ENCODE measurements around the gene WASF1. TPM values are rescaled to one million over a fixed set of nuclear protein-coding genes. Genes with fewer than 3 reads are reported as not detected.

Gene WASF1
- total and polyA plus RNA-seq, 2 experiments from 2014 or later: 15.8 to 24.6 TPM

- no peak for DNase-seq (ENCODE audit: low spot score)
- no peak overlapping the region for H2AFZ ChIP-seq
- no peaks in the 10 kb centered on the region for H3K9me2 ChIP-seq (replicated peaks; ENCODE audit: insufficient read depth)
- no peak for TF ChIP-seq CTCF (IDR thresholded peaks at IDR 0.05; ENCODE audit: poor library complexity)
- no peak for TF ChIP-seq EZH2 (IDR thresholded peaks at IDR 0.05; ENCODE audit: borderline replicate concordance)
- no peaks in the 10 kb centered on the region for H3K36me3 ChIP-seq (replicated peaks; ENCODE audit: insufficient read depth, low read depth)
- peaks cover 4% of the 10 kb centered on the region for H3K27me3 ChIP-seq
- no peak overlapping the region for H3K27ac ChIP-seq
- H3K4me1 ChIP-seq (ENCODE audit: insufficient read depth): no peaks in the 10 kb centered on the region
- no peaks in the 10 kb centered on the region for H3K79me2 ChIP-seq
- no peak overlapping the region for H3K4me2 ChIP-seq
- H4K20me1 ChIP-seq (ENCODE audit: insufficient read depth, poor library complexity, severe bottlenecking): no peaks in the 10 kb centered on the region
- WGBS (ENCODE audit: low lambda C conversion rate, missing lambda C conversion rate): 81% methylated on average over 6 of the region's 6 CpGs
- H3K4me3 ChIP-seq: no peak overlapping the region
- no peaks in the 10 kb centered on the region for H3K9me3 ChIP-seq (ENCODE audit: low read depth)
These were observed 115.7 kb downstream of the WASF1 start for GRCh38 chr6:110063594-110064263.

GRCh38 chr6:110055387-110055735, 124.1 kb downstream of the WASF1 start:
- Histone ChIP-seq H2AFZ (no peak overlapping the region), H4K20me1 (ENCODE audit: insufficient read depth, poor library complexity, severe bottlenecking) (no peaks in the 10 kb centered on the region), H3K27me3 (peaks cover 8% of the 10 kb centered on the region), H3K79me2 (no peaks in the 10 kb centered on the region), H3K27ac (no peak overlapping the region), H3K4me2 (no peak overlapping the region), H3K9me3 (ENCODE audit: low read depth) (no peaks in the 10 kb centered on the region), H3K36me3 (replicated peaks; ENCODE audit: insufficient read depth, low read depth) (no peaks in the 10 kb centered on the region), H3K9me2 (replicated peaks; ENCODE audit: insufficient read depth) (no peaks in the 10 kb centered on the region), H3K4me3 (no peak overlapping the region), H3K4me1 (ENCODE audit: insufficient read depth) (peaks cover 4% of the 10 kb centered on the region)
- DNase-seq (ENCODE audit: low spot score): no peak
- TF ChIP-seq EZH2 (IDR thresholded peaks at IDR 0.05; ENCODE audit: borderline replicate concordance): no peak
- no peak for TF ChIP-seq EZH2phosphoT487 (IDR thresholded peaks at IDR 0.05; ENCODE audit: low read depth, severe bottlenecking, unreplicated experiment)
- TF ChIP-seq CTCF (IDR thresholded peaks at IDR 0.05; ENCODE audit: poor library complexity): no peak
- 79% methylated on average over 3 of the region's 3 CpGs for WGBS (ENCODE audit: low lambda C conversion rate, missing lambda C conversion rate)

- no peaks in the 10 kb centered on the region for H3K9me3 ChIP-seq (ENCODE audit: low read depth)
- H3K27ac ChIP-seq: no peak overlapping the region
- H4K20me1 ChIP-seq (ENCODE audit: insufficient read depth, poor library complexity, severe bottlenecking): no peaks in the 10 kb centered on the region
- no peak for DNase-seq (ENCODE audit: low spot score)
- no peak overlapping the region for H2AFZ ChIP-seq
- TF ChIP-seq EZH2 (IDR thresholded peaks at IDR 0.05; ENCODE audit: borderline replicate concordance) (no peak), CTCF (IDR thresholded peaks at IDR 0.05; ENCODE audit: poor library complexity) (no peak), EZH2phosphoT487 (IDR thresholded peaks at IDR 0.05; ENCODE audit: low read depth, severe bottlenecking, unreplicated experiment) (no peak)
- no peak overlapping the region for H3K4me3 ChIP-seq
- no peaks in the 10 kb centered on the region for H3K79me2 ChIP-seq
- 86% methylated on average over 15 of the region's 15 CpGs for WGBS (ENCODE audit: low lambda C conversion rate, missing lambda C conversion rate)
- H3K27me3 ChIP-seq: peaks cover 7% of the 10 kb centered on the region
- no peak overlapping the region for H3K4me2 ChIP-seq
- H3K9me2 ChIP-seq (replicated peaks; ENCODE audit: insufficient read depth): no peaks in the 10 kb centered on the region
- peaks cover 4% of the 10 kb centered on the region for H3K4me1 ChIP-seq (ENCODE audit: insufficient read depth)
- no peaks in the 10 kb centered on the region for H3K36me3 ChIP-seq (replicated peaks; ENCODE audit: insufficient read depth, low read depth)
These were observed 124.6 kb downstream of the WASF1 start for GRCh38 chr6:110054664-110055386.
